HL-60/S4 treated with phorbol 12-myristate 13-acetate at 8.2 ng/mL for 4 days and 3 days (cell line): Measurements from ENCODE around the gene KLHL1.
"Not testable (repeated sequence)": the region's sequence is repeated elsewhere in the genome, so short reads cannot be mapped to it uniquely, and the experiment has no call there.

Source experiments
- in situ Hi-C: fragments of 300-500 bp; cut with MboI; formaldehyde crosslinking; loops from 2 replicates; pipeline ENCODE4 v1.15.0; 2022; ENCODE audit warnings: low sequenced_read_pairs

The KLHL1 gene, protein sequence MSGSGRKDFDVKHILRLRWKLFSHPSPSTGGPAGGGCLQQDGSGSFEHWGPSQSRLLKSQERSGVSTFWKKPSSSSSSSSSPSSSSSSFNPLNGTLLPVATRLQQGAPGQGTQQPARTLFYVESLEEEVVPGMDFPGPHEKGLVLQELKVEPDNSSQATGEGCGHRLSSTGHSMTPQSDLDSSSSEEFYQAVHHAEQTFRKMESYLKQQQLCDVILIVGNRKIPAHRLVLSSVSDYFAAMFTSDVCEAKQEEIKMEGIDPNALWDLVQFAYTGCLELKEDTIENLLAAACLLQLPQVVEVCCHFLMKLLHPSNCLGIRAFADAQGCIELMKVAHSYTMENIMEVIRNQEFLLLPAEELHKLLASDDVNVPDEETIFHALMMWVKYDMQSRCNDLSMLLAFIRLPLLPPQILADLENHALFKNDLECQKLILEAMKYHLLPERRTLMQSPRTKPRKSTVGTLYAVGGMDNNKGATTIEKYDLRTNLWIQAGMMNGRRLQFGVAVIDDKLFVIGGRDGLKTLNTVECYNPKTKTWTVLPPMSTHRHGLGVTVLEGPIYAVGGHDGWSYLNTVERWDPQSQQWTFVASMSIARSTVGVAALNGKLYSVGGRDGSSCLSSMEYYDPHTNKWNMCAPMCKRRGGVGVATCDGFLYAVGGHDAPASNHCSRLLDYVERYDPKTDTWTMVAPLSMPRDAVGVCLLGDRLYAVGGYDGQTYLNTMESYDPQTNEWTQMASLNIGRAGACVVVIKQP

GRCh38 chr13:70108356-70109105, at the start of gene KLHL1:
Gene KLHL1, minus strand, starts transcription at chr13:70108452. Its CDS starts 753 bp downstream, at chr13:70107699.
- in situ Hi-C loops: no loop called here

GRCh38 chr13:70142658-70143057, 34.4 kb upstream of the KLHL1 start:
- in situ Hi-C loops: not testable (repeated sequence)

DNA sequence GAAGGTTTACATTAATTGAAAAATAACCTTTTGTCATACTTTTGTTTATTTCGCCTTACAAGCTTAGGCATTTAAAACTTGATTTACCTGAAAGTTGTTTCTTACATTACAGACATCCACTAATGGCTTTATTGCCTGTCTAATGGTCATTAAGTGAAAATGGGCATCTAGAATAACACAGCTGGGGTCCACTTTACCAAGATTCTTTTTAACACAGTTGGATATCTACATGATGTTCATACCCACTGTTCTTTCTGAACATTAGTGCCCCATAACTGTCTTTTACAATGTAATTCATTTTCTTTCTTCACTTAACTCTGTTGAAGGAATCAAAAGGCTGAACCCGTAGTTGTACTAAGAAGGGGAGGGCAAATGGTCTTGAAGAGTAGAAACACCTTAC, 19.8 kb upstream of the KLHL1 start:
- in situ Hi-C loops: no loop called here

GRCh38 chr13:70125693-70126092, 17.4 kb upstream of the KLHL1 start:
- in situ Hi-C loops: no loop called here

DNA sequence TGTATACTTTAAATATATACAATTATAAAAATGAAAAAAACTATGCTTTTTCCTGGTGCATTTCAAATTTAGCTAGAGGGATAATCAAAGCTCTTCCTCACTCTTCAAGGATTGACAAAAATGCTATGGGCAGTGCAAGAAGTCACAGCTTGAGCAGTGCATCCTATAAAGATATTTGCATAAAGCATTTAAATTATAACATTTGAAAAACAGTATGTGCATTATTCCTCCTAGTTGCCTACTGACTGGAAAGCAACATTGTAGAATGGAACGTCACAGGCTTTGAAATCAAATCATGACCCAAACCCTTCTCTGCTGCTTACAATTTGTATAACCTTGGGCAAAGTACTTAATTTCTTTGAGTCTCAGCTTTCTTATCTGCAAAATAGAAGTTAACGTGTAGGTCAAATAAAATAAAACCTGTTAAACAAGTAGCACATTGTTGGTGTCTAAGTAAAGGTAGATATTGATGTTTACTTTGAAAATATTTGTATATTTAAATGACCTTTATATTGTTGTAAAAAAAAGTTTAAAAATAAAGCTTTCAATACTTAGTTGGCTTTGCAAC, 9.2 kb upstream of the KLHL1 start:
- in situ Hi-C loops: no loop called here

GRCh38 chr13:70107498-70108281, 562 bp downstream of the KLHL1 start, which contains the start of gene ATXN8OS:
Gene ATXN8OS, plus strand, starts transcription at chr13:70107826.
- in situ Hi-C loops: no loop called here

GRCh38 chr13:70107125-70107497, 1.1 kb downstream of the KLHL1 start:
- in situ Hi-C loops: no loop called here

DNA sequence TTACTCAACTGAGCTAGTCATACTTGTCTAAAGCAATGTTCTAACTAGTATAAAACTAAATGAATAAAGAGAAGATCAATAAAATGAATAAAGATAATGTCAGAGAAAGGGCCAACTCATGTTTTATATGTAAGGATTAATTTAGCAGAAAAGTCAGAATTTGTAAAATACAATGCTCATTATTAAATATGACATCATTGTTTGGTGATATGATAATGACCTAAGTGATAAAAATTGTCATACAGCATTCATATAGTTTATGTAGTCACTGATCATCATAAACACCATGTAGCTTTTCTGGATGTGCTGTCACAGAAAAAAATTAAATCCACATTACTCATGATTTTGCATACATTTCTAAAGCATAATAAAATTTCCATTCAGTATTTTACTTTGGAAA, 3.8 kb downstream of the KLHL1 start:
- in situ Hi-C loops: no loop called here

DNA sequence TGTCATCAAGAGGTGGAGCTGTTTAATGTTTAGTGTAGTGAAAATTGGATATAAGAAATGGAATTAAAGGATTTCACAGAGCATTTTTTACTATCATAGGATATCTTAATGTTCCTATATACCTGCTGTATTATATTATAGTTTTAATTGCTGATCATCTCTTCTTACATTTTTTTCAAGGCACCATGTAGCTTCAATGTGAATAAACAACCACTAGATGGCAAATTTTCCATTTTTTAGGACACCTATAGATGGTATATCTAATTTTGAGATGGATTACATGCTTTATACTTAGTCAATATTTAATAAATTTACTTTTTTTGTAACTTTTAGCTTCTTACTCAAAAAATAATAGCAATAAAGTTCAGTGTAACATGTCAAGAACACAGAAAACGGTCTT, 9.6 kb downstream of the KLHL1 start:
- in situ Hi-C loops: no loop called here

GRCh38 chr13:70090036-70090723, 18.1 kb downstream of the KLHL1 start:
- in situ Hi-C loops: no loop called here

DNA sequence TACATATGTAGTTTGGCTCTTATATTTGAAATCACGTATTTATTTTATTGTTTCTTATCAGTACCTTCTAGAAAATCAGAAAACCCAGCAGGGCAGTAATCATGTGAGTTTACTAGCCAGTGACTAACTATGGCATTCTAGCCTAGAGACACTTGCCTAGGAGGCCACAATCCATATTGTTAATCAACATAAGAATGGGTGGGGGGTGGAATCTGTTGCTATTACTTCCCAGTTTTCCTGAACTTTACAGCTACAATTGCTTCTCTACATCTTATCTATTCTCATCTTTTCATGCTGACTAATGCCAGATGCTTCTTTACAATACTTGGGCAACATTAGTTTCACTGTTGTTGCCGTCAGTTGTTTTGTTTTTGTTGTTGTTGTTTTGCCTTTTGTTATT, 19.3 kb downstream of the KLHL1 start:
- in situ Hi-C loops: no loop called here

- in situ Hi-C loops: no loop called here
Observed at GRCh38 chr13:70087247-70087646, 21.0 kb downstream of the KLHL1 start.

DNA sequence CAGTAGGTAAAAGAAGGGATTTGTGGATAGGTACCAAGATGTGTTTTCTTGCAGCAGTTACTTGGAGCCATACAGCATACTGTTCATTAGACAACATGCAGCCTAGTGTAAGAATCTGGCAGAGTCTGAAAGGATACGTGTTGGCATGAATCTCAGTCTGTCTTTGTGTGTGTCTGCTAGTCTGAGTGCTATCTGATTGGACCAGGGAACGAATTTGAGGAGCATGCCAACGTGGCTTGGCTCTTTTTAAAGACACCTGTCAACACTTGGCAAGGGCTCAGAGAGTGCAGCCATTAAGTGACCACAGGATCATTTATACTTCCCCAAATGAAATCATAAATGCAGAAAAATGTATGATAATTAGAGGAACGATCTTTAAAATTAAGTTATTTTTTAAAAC, 28.2 kb downstream of the KLHL1 start:
- in situ Hi-C loops: no loop called here

DNA sequence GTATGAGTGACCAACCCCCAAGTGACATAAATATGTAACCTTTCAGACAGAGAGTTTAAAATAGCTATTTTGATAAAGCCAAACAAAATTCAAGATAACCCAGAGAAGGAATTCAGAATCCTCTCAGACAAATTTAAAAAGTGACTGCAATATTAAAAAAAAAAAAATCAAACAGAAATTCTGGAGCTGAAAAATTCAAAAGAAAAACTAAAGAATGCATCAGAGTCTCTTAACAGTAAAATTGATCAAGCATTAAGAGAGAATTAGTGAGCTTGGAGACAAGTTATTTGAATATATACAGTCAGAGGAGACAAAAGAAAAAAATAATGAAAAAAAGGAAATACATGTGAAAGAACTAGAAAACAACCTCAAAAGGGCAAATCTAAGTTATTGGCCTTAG, 53.7 kb downstream of the KLHL1 start:
- in situ Hi-C loops: no loop called here

DNA sequence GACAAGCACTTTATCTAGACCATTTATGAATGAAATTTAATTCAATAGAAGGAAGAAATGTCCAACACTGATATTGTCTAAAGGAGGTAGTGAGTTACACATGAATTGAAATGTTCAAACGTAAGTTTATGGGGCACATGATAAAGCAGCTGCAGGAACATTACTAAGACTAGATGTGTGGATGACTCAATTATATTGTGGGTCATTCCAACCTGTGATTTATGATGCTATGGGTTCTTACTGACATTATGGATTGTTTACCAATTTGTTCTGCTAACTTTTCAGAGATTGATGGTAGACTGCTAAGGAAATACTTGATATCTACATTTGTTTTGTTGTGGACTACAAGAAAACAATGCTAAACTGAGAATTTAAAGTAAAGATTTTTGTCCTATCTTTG, 56.7 kb downstream of the KLHL1 start:
- in situ Hi-C loops: no loop called here

GRCh38 chr13:70043685-70044084, 64.6 kb downstream of the KLHL1 start:
- in situ Hi-C loops: no loop called here

DNA sequence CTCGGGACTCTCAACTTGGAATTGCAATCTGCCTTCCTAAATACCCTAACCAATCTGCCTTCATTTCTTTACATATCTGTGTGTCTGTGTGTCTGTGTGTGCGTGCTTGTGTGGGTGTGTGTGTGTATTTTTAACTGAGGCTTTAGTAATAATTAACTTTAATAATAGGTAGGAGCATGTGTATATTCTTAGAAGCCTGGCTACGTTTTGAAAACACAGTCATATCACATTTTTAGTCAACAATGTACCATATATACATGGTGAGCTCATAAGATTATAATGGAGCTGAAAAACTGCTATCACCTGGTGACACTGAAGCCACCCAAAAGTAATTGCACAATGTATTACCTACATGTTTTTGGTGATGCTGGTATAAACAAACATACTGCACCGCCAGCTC, 66.1 kb downstream of the KLHL1 start:
- in situ Hi-C loops: no loop called here

GRCh38 chr13:70034286-70034685, 74.0 kb downstream of the KLHL1 start:
- in situ Hi-C loops: no loop called here

GRCh38 chr13:70027551-70027950, 80.7 kb downstream of the KLHL1 start:
- in situ Hi-C loops: no loop called here

GRCh38 chr13:70023516-70023915, 84.7 kb downstream of the KLHL1 start:
- in situ Hi-C loops: no loop called here
